Measurements from ENCODE around the gene PXDN.

Gene PXDN

DNA sequence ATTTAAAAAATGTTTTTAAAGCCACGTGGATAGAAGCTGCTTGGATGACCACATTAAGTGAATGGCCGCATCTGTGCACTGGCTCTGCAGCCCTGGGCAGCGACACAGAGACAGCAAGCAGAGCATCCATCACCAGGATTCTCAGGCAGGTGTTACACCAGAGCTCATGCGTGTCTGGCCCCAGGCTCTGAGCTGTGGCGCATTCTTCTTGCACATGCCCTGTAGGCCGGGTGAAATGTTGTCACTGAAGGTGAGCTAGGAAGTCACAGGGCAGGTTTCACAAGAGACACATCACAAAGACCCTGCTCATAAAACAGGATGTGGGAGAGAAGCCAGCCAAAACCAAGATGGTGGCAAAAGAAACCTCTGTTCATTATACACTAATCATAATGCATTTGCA is 8.4 kb upstream of the PXDN start:
- TF ChIP-seq, protein P1, sequence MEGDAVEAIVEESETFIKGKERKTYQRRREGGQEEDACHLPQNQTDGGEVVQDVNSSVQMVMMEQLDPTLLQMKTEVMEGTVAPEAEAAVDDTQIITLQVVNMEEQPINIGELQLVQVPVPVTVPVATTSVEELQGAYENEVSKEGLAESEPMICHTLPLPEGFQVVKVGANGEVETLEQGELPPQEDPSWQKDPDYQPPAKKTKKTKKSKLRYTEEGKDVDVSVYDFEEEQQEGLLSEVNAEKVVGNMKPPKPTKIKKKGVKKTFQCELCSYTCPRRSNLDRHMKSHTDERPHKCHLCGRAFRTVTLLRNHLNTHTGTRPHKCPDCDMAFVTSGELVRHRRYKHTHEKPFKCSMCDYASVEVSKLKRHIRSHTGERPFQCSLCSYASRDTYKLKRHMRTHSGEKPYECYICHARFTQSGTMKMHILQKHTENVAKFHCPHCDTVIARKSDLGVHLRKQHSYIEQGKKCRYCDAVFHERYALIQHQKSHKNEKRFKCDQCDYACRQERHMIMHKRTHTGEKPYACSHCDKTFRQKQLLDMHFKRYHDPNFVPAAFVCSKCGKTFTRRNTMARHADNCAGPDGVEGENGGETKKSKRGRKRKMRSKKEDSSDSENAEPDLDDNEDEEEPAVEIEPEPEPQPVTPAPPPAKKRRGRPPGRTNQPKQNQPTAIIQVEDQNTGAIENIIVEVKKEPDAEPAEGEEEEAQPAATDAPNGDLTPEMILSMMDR (IDR thresholded peaks at IDR 0.05; ENCODE audit: low read depth, low read length), result no peak
- TF ChIP-seq, protein P2, sequence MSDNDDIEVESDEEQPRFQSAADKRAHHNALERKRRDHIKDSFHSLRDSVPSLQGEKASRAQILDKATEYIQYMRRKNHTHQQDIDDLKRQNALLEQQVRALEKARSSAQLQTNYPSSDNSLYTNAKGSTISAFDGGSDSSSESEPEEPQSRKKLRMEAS (IDR thresholded peaks at IDR 0.05; ENCODE audit: low read depth, low read length), result no peak
- TF ChIP-seq MYC (IDR thresholded peaks at IDR 0.05; ENCODE audit: low read depth, low read length) (no peak), POLR2A (IDR thresholded peaks at IDR 0.05; ENCODE audit: extremely low read depth, insufficient read length) (no peak)
- no peak for DNase-seq (ENCODE audit: low read depth)

GRCh38 chr2:1751767-1752725 is 7.7 kb upstream of the PXDN start:
- TF ChIP-seq MYC (IDR thresholded peaks at IDR 0.05; ENCODE audit: low read depth, low read length) (no peak), POLR2A (IDR thresholded peaks at IDR 0.05; ENCODE audit: extremely low read depth, insufficient read length) (no peak)
- TF ChIP-seq, protein P1 (IDR thresholded peaks at IDR 0.05; ENCODE audit: low read depth, low read length), result no peak
- TF ChIP-seq, protein P2 (IDR thresholded peaks at IDR 0.05; ENCODE audit: low read depth, low read length), result no peak
- DNase-seq (ENCODE audit: low read depth), result no peak
- no peak overlapping the region for H3K4me3 ChIP-seq (ENCODE audit: low read depth, low read length)

More for the DNA sequence above, 8.4 kb upstream of the PXDN start:
- no peak overlapping the region for H3K4me3 ChIP-seq (ENCODE audit: low read depth, low read length)

DNA sequence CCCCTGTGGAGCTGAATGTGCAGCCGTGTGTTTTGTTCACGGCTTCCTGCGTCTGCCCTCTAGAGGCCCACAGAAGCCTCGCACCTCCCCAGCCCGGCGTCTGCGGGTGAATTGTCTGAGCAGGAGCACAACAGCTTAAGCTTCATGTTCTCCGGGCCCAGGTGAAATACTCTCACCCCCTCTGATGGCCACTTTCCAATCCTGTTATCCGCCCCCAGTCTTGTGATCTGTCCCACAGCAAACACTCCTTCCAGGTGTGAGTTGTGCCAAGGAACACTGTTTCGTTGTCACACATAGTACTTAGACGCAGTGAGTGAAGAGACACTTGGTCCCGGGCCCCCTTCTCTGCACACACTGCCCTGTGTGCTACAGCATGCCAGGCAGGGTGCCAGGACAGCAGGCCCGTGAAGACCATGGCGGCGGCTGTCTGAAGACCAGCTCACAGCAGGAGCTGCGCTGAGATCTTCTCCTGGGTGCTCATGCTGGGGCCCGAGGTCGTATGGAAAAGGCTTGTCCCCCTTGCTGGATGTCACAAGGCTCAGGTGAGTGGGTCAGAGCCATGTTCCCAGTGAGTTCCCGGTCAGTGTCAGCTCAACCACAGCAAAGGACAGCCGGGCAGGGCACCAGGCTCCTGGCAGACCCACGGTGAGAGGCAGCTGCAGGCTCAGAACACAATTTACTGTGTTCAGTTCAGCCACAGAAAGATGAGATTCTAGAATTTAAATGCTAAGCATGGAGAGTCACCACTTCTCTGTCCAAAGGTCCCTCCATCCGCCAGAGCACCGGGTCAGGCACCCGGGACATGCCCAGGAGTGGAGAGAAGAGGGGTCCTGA is 6.8 kb upstream of the PXDN start:
- no peak overlapping the region for H3K4me3 ChIP-seq (ENCODE audit: low read depth, low read length)
- DNase-seq (ENCODE audit: low read depth), result peak; percentile 72
- TF ChIP-seq, protein P1 (IDR thresholded peaks at IDR 0.05; ENCODE audit: low read depth, low read length), result peak; percentile 94
- TF ChIP-seq POLR2A (IDR thresholded peaks at IDR 0.05; ENCODE audit: extremely low read depth, insufficient read length), result no peak

GRCh38 chr2:1750270-1750932 is 6.1 kb upstream of the PXDN start:
- TF ChIP-seq, protein P2 (IDR thresholded peaks at IDR 0.05; ENCODE audit: low read depth, low read length), result no peak
- TF ChIP-seq, protein P1 (IDR thresholded peaks at IDR 0.05; ENCODE audit: low read depth, low read length), result no peak
- TF ChIP-seq POLR2A (IDR thresholded peaks at IDR 0.05; ENCODE audit: extremely low read depth, insufficient read length) (no peak), MYC (IDR thresholded peaks at IDR 0.05; ENCODE audit: low read depth, low read length) (no peak)

GRCh38 chr2:1749489-1750119 is 5.3 kb upstream of the PXDN start:
- DNase-seq (ENCODE audit: low read depth), result no peak
- TF ChIP-seq POLR2A (IDR thresholded peaks at IDR 0.05; ENCODE audit: extremely low read depth, insufficient read length) (no peak), MYC (IDR thresholded peaks at IDR 0.05; ENCODE audit: low read depth, low read length) (no peak)
- TF ChIP-seq, protein P1 (IDR thresholded peaks at IDR 0.05; ENCODE audit: low read depth, low read length), result no peak
- H3K4me3 ChIP-seq (ENCODE audit: low read depth, low read length), result no peak overlapping the region

More at GRCh38 chr2:1750270-1750932, 6.1 kb upstream of the PXDN start:
- no peak overlapping the region for H3K4me3 ChIP-seq (ENCODE audit: low read depth, low read length)
- no peak for DNase-seq (ENCODE audit: low read depth)
